Medulla oblongata (tissue), 1 donor: Measurements from ENCODE around the gene GIPC2.
A peak's percentile ranks its signal among the peaks of the same experiment; 100 is the strongest.
"Not testable (repeated sequence)": the region's sequence is repeated elsewhere in the genome, so short reads cannot be mapped to it uniquely, and the experiment has no call there.

Source experiments
- DNase-seq: peaks from one replicate; pipeline ENCODE4 v3.0.0-alpha.2; 2015; ENCODE audit errors: extremely low spot score

The GIPC2 gene, protein sequence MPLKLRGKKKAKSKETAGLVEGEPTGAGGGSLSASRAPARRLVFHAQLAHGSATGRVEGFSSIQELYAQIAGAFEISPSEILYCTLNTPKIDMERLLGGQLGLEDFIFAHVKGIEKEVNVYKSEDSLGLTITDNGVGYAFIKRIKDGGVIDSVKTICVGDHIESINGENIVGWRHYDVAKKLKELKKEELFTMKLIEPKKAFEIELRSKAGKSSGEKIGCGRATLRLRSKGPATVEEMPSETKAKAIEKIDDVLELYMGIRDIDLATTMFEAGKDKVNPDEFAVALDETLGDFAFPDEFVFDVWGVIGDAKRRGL

DNA sequence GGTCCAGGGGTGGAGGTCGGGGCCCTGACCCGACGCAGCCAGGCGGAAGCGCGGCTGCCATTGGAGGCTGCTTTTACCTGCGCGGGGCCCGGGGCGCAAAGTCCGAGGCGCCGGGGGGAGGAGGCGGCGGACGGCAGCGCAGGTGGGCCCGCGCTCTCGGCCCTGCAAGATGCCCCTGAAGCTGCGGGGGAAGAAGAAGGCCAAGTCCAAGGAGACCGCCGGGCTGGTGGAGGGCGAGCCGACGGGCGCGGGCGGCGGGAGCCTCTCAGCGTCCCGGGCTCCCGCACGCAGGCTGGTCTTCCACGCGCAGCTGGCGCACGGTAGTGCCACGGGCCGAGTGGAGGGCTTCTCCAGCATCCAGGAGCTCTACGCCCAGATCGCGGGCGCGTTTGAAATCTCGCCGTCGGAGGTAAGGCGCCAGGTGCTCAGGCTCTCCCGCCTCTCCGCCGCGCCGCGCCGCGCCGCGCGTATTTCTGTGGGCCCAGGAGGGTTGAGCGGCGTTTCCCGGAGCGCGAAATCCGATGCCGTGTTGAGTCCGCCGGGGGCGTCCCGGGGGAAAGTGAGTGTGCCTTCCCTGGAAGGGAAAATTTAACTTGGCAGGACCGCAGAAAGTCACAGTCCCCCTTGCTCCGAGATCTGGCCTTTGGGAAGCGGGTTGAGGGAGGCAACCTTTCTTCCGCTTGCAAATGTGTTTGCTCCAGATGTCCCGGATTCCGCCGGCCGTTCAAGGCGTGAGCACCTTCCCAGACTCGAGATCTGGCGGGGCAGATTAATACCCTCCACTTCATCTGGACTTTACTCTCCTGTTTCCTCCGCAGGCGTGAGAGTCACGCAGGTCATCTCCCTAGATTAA lies at the start of gene GIPC2:
Gene GIPC2, plus strand, starts transcription at position 41 of the 853 bp plus-strand sequence. Its CDS starts 129 bp downstream, at position 170.
- DNase-seq, result no peak

DNA sequence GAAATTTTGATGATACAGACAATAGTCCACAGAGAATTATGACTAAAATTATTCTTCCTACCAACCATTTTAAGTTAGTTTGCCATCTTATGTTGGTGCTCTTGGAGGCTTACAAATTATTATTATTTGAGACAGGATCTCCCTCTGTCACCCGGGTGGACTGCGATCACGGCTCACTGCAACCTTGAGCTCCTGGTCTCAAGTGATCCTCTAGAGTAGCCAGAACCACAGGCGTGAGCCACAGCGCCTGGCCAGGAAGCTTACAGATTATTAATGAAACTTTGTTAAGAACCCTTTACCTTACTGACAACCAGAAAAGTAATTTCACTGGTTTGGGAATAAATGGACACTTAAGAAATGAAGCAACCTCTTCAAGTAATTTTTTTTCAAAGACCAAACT lies 49.0 kb upstream of the GIPC2 start:
- DNase-seq, result no peak

DNA sequence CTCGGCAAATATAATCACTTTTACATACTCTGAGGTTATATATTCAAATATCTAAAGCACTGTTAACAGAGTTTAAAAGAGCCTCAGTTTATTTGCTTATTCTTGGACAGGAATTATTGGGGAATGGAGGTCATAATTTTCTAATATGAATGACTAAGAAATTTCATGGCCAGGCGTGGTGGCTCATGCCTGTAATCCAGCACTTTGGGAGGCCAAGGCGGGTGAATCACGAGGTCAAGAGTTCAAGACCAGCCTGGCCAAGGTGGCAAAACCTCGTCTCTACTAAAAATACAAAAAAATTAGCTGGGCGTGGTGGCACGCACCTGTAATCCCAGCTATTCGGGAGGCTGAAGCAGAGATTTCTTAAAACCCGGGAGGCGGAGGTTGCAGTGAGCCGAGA lies 45.2 kb upstream of the GIPC2 start:
- DNase-seq, result not testable (repeated sequence)

DNA sequence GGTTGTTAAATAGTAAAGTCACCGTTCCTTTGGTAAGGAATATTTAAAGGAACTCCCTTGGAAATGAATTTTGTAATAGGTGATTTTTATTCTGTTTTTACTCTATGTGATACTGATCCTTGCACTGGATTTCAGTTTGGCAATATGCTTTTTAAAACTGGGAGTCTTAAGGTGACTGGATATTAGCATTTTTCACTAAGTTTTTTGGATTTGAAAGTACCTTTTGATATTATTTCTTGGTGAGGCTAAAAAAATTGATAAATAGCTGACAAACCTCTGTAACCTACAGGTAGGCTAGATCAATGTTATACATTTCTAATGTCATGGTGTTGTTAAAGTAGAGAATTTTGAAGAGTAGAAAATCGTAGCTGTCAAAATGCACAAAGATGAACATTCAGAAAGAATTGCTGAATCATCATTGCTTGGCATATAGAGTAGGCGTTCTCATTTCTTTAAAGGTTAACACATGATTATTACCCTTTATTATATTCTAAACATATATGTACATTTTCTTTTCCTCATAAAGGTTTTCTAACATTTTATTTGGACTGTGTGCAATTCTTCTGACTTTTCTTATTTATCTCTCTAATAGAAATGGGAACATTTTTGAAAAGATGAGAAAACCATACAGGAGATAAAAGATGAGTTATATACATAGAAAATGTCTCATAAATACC lies 42.6 kb upstream of the GIPC2 start:
- peak; percentile 67 for DNase-seq

DNA sequence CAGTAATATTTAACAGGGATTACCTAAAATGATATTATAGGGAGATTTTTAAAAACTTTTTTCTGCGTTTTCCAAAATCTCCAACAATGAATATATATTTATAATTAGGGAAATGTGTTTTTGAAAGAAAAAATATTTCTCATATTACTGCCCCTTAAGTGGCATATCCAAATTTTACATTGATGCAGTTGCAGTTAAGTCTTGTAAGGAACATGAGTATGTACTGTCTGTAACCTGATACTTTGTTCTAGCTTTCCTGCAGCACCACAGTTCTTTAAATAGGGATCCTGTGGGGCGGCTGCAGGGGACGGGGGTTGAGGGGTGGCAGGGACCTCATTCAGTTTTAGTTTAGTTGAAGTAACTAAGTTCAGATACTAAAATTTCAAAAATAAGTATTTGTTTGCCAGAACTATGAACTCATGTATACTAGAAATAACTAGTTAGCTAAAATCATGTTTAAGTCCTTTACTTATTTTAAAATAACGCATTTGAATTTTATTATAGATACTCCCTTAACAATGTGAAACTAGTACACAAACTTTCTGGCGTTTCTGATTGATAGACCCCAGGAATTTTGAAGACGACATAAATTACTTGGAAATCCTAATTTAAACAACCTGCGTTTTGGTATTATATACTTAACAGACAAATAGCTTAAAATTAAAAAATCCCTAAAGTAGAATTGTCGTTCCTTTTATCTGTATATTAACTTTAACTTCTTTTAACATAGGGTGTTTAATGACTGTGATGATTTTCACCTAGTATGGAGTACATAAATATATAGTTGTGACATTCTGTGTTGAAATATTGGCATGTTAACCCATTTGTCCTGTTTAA lies 41.7 kb upstream of the GIPC2 start:
- DNase-seq, result peak; percentile 75

GRCh38 chr1:78004719-78005447 lies 40.9 kb upstream of the GIPC2 start, which contains the start of gene DNAJB4:
DNAJB4 (plus strand) TSS chr1:78004939; CDS start chr1:78005111, 172 bp downstream.
- peak; percentile 99 for DNase-seq

DNA sequence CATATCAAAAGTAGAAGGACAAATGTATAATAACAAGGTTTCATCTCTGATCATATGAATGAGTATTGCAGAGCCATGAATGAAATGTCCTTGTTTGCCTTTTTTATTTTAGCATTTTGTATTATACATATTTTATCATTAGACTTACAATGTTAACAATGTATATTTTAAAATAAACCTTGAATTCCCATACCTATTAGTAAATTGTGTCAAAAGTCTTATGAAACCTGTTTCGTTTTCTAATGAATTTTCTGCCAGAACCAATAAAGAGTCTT lies 40.4 kb upstream of the GIPC2 start:
- peak; percentile 55 for DNase-seq

- peak; percentile 83 for DNase-seq
Measured at GRCh38 chr1:78005755-78006154, 40.0 kb upstream of the GIPC2 start.

DNA sequence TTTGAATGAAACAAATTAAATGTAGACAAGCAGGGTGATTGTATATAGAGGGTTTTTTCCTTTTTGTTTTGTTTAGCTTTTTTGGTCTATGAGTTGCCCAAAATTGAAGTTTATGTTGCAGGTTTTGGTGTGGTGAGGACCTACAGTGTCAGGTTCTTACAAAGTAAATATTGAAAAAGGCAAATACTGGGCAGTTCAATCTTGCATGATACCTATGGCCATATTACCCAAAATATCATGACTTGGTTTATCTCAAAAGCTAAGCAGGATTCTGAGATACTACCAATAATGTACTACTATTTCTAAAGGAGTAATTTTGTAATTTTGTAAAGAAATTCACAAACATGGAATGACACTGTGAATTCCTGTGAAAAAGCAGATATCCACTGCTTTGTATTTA lies 39.2 kb upstream of the GIPC2 start:
- DNase-seq, result no peak

DNA sequence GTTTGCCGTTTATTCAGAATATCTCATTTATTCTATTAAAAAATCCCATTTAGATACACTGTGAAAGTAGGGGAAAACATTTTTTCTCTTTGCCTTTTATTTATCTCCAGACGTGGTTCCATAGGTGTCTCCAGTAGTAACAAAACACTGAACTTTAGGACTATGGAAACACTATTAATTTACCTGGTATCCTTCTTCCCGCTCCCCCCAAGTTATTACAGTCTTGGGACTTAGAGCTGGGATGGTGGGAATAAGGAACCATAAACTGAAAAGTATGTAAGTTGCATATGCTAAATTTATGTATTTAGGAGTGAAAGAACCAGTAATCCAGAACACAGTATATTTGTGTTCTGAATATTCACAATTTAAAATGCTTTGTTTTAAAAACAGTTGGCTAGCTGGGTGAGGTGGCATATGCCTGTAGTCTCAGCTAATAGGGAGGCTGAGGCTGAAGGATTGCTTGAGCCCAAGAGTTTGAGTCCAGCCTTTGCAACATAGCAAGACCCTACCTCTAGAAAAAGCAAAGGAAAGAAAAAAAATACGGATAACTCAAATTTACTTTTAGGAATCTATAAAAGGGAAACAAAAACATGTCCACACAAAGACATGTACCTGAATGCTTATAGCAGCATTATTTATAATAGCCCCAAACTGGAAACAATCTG lies 38.0 kb upstream of the GIPC2 start:
- no peak for DNase-seq

- DNase-seq, result no peak
Measured at GRCh38 chr1:78009276-78009675, 36.5 kb upstream of the GIPC2 start.

DNA sequence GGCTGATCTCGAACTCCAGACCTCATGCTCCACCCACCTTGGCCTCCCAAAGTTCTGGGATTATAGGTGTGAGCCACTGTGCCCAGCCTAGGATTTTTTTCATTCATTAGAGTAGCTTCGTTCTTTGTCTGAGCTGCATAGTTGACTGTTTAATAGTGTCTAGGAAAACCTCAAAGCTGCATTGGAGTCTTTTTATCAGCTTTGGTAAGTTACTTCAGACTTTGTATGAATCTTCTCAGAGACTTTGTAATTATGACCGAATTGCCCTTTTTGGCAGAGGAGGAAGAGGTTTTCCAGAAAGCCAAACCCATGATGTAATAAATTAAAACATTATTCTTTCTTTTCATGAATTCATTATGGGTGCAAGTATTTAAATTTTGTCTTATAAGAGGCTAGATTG lies 35.9 kb upstream of the GIPC2 start:
- peak; percentile 18 for DNase-seq

DNA sequence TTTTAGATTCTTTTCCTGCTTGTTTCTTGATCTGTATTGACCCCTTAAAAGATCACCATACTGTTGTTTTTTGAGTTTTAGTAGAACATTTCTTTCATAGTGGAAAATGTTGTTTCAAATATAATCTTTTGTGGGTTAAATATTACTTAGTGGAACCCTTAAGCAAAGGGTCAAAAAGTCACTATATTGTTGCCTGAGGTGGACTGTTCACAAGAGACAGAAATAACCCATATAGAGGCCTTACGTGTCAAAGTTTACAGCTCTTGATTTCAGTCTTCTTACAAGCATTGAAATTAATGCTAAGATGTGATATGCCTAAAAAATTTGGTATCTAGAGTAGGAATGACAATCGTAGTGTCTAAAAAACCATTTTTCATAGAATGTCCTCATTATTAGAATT lies 34.7 kb upstream of the GIPC2 start:
- DNase-seq, result no peak

DNA sequence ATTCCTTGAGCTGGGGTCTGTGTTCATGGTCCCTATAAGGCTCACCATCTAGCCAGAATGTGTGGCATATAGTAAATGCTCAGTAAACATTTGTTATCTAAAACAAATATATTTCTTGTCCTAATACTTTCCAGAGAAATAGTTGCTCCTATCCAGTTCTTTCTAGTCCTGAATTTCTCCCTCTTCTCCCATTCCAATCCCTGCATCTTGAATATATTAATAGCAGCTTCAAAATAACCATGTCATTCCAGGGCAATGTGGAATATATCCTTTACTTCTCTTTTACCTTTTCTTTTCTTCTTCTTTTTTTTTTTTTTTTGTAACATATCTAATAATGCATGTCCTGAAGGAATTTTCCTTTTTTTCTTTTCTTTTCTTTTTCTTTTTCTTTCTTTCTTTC lies 30.6 kb upstream of the GIPC2 start:
- no peak for DNase-seq

GRCh38 chr1:78019024-78019423 lies 26.7 kb upstream of the GIPC2 start:
- DNase-seq, result no peak

- DNase-seq, result not testable (repeated sequence)
Measured at GRCh38 chr1:78021134-78021533, 24.6 kb upstream of the GIPC2 start.

DNA sequence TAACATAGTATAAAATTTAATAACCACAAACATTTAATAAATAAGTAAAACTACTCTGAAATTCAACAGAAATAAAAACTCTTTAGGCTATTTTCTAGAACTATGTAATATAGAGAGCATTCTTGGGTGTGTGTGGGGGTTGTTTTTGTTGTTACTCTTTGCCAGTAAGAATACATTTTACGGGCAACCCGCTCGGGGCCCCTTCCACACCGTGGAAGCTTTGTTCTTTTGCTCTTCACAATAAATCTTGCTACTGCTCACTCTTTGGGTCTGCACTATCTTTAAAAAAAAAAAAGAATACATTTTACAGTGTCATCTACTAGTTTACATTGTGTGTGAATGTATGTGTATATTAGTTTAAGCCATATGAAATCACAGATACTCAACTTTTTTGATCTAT lies 16.0 kb upstream of the GIPC2 start:
- DNase-seq, result no peak

GRCh38 chr1:78032996-78033796 lies 12.6 kb upstream of the GIPC2 start:
- DNase-seq, result no peak

GRCh38 chr1:78033797-78034172 lies 12.0 kb upstream of the GIPC2 start:
- no peak for DNase-seq

DNA sequence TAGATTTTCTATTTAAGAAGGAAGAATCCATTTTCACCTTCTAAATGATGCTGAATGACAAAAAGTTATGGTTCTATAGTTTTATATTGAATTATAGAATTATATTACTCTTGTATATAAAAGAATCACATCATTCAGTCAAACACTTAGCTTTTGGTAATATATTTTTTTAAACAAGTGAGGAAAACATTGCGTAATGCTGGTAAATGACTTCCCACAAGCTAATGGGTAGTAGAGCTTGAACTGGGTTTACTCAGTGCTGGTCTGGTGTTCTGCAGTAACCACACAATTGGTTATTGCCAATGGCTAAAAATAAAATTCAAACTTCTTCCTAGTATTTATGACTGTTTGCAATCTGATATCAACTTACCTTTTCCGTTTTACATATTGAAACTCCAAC lies 10.6 kb upstream of the GIPC2 start:
- DNase-seq, result no peak
